GM23338 (cell line): ENCODE measurements around the gene DEFB124.
"Not testable (repeated sequence)": the region's sequence is repeated elsewhere in the genome, so short reads cannot be mapped to it uniquely, and the experiment has no call there.

Experiments
- CREB1 ChIP-seq: fragments of 250-450 bp; sonication (Bioruptor Pico); IDR thresholded peaks from 2 replicates; pipeline ENCODE4 v1.5.0; 2020; ENCODE audit warnings: low read depth, mild to moderate bottlenecking, moderate library complexity
- CTCF ChIP-seq, 2 experiments: fragments of 200-600 bp in 1 of 2; sonication (generic) in 1 of 2; conservative IDR thresholded peaks; 2 replicates each; pipeline versions ENCODE4 v1.5.1 to v1.6.1; 2016 to 2017; ENCODE audit warnings: antibody characterized with exemption in 2 of 2, low read depth in 2 of 2, mild to moderate bottlenecking in 2 of 2, moderate library complexity in 1 of 2
- ETS1 ChIP-seq: IDR thresholded peaks from 2 replicates; pipeline ENCODE4 v1.6.1; 2016; ENCODE audit warnings: antibody characterized with exemption
- EZH2 ChIP-seq: fragments of 200-600 bp; sonication (generic); IDR thresholded peaks from one replicate; pipeline ENCODE4 v1.8.0; 2017; ENCODE audit warnings: antibody characterized with exemption, mild to moderate bottlenecking, low read depth; ENCODE audit not compliant: unreplicated experiment
- EZH2phosphoT487 ChIP-seq: fragments of 200-600 bp; sonication (generic); IDR thresholded peaks from one replicate; pipeline ENCODE4 v1.8.1; 2018; ENCODE audit warnings: antibody characterized with exemption; ENCODE audit not compliant: unreplicated experiment
- JUNB ChIP-seq: IDR thresholded peaks from one replicate; pipeline ENCODE4 v1.6.1; 2016; ENCODE audit warnings: antibody characterized with exemption; ENCODE audit not compliant: unreplicated experiment
- NANOG ChIP-seq: IDR thresholded peaks from 2 replicates; pipeline ENCODE4 v1.6.1; 2016; ENCODE audit warnings: antibody characterized with exemption, borderline replicate concordance
- POLR2AphosphoS5 ChIP-seq: IDR thresholded peaks from 2 replicates; pipeline ENCODE4 v1.6.1; 2016; ENCODE audit warnings: antibody characterized with exemption, low read depth
- REST ChIP-seq: IDR thresholded peaks from one replicate; pipeline ENCODE4 v1.6.1; 2018; ENCODE audit warnings: antibody characterized with exemption; ENCODE audit not compliant: unreplicated experiment
- STAT1 ChIP-seq: IDR thresholded peaks from one replicate; pipeline ENCODE4 v1.6.1; 2016; ENCODE audit warnings: antibody characterized with exemption; ENCODE audit not compliant: unreplicated experiment
- ZNF114 ChIP-seq: fragments of 250-450 bp; sonication (Bioruptor Pico); IDR thresholded peaks from 2 replicates; pipeline ENCODE4 v1.5.0; 2020; ENCODE audit warnings: mild to moderate bottlenecking, moderate library complexity
- ZNF331 ChIP-seq: fragments of 250-450 bp; sonication (Bioruptor Pico); IDR thresholded peaks from 2 replicates; pipeline ENCODE4 v1.5.0; 2020; ENCODE audit warnings: low read depth, mild to moderate bottlenecking, moderate library complexity
- ZNF462 ChIP-seq: fragments of 250-450 bp; sonication (Bioruptor Pico); IDR thresholded peaks from 2 replicates; pipeline ENCODE4 v1.5.0; 2020; ENCODE audit warnings: mild to moderate bottlenecking, moderate library complexity

GRCh38 chr20:31427576-31427975 lies 47.4 kb downstream of the DEFB124 start:
- not testable (repeated sequence) for TF ChIP-seq JUNB; STAT1; CTCF (conservative IDR thresholded peaks at IDR 0.05; ENCODE audit: low read depth in 2 of 2); EZH2; POLR2AphosphoS5; EZH2phosphoT487; CREB1 (CRISPR knock-in tag); REST; ZNF331 (CRISPR knock-in tag); ZNF114; ZNF462 (CRISPR knock-in tag); NANOG; ETS1
